Measurements from ENCODE around the gene MPIG6B.

Gene MPIG6B

DNA sequence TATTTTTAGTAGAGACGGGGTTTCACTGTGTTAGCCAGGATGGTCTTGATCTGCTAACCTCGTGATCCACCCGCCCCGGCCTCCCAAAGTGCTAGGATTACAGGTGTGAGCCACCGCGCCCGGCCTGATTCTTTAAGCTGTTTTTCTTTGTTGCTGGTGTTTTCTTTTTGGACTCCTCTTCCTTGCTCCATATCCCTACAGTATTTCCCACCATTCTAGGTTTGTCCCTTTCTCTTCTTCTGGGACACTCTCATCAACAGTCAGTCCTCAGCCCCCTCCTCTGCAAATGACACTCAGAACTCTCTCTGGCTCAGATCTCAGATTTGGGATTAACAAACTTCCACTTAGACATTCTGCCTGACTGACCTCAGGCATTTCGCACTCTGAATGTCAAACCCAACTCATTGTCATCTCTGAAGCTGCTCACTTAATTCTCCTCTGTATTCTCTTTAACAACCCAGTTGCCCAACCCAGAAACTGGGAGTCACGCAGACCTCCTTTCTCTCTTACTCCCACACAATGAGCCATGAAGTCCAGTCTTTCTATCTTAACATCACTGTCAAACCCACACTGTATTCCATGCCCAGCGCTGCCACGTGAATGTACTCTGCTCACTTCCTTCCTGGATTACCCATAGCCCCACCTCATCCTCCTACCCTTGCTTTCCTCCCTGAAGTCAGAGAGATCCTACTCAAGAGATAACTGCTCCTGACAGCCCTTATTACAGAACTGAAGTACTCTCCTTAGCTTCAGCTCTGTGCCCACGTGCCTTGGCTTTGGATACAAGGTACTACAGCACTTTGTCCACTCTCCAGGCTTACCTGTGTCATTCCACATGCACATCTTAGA, 2.6 kb downstream of the MPIG6B start:
- no peaks in the 10 kb centered on the region for H3K9me3 ChIP-seq (ENCODE audit: control insufficient read depth, insufficient read depth, low read depth, low read length)
- H3K27ac ChIP-seq (ENCODE audit: extremely low read depth, low read depth, low read length) = no peak overlapping the region
- H3K36me3 ChIP-seq (ENCODE audit: control insufficient read depth in 2 of 2, insufficient read depth in 1 of 2, low read length in 2 of 2) = peaks cover 0 to 27% of the 10 kb centered on the region in 2 experiments; a peak in 1 of 3 replicates
- H3K4me3 ChIP-seq (ENCODE audit: low read depth, low read length) = no peak overlapping the region
- H3K4me1 ChIP-seq (ENCODE audit: control insufficient read depth, insufficient read depth, low read length) = no peaks in the 10 kb centered on the region
- CTCF ChIA-PET = no interaction called here
- POLR2A ChIA-PET = interaction anchor here (0.5 to 3.2 kb wide), 6 partner anchors 10 to 137 kb away, joined by 3 to 13 read pairs (median 4); partner anchors contain the start of genes ABHD16A and HSPA1B
- TF ChIP-seq EGR2 (tag by site-specific recombination; IDR thresholded peaks at IDR 0.05; ENCODE audit: low read depth) (peak; percentile 85), ZNF623 (tag by site-specific recombination; IDR thresholded peaks at IDR 0.05) (no peak), ZNF155 (tag by site-specific recombination; IDR thresholded peaks at IDR 0.05) (no peak), ZNF747 (tag by site-specific recombination; IDR thresholded peaks at IDR 0.05) (no peak), ZNF660 (tag by site-specific recombination; IDR thresholded peaks at IDR 0.05) (no peak), ZFHX2 (tag by site-specific recombination; conservative IDR thresholded peaks at IDR 0.05) (peak; percentile 45; the same call in 1 of the 2 replicates), ZNF146 (tag by site-specific recombination; IDR thresholded peaks at IDR 0.05) (no peak), ZBTB7A (tag by site-specific recombination; IDR thresholded peaks at IDR 0.05; ENCODE audit: low read depth) (no peak), ZBTB17 (tag by site-specific recombination; IDR thresholded peaks at IDR 0.05) (no peak), ZNF184 (tag by site-specific recombination; IDR thresholded peaks at IDR 0.05) (no peak), ZSCAN23 (tag by site-specific recombination; IDR thresholded peaks at IDR 0.05) (no peak), ZNF658 (tag by site-specific recombination; IDR thresholded peaks at IDR 0.05) (no peak), ZNF112 (tag by site-specific recombination; IDR thresholded peaks at IDR 0.05) (no peak)
- TF ChIP-seq, protein P1, sequence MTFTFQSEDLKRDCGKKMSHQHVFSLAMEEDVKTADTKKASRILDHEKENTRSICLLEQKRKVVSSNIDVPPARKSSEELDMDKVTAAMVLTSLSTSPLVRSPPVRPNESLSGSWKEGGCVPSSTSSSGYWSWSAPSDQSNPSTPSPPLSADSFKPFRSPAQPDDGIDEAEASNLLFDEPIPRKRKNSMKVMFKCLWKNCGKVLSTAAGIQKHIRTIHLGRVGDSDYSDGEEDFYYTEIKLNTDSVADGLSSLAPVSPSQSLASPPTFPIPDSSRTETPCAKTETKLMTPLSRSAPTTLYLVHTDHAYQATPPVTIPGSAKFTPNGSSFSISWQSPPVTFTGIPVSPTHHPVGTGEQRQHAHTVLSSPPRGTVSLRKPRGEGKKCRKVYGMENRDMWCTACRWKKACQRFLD (tag by site-specific recombination; IDR thresholded peaks at IDR 0.05) = no peak

DNA sequence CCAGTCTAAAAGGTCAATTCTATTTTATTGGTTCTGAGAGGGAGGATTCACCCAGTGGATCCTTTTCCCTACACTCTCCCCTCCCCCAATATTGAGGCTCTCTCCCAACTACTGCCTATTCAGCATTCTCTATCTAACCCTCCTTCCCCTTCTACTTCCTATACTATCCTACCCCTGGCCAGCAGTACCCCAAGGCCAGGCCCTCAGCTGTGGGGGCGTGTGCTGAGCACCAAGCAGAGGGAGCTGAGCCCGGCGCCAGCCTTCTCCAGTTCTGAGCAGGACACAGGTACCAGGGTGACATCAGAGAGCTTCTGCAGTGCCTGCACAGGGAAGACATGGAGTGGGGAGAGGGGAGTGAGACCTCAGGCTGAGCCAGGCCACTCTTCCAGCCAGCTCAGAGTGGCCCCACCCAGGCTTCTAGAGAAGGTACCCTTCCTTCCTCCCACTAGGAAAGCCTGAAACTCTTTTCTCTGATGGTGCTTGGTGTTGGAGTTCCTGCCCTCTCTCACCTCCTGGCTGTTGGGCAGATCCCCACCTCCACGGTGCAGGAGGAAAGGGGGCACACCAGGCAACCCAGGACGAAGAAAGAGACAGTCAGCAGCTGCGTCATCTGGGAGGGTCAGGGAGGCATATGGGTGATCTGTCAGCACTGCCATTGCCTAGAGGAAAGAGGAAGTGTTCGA, 4.0 kb downstream of the MPIG6B start:
- H3K9me3 ChIP-seq (ENCODE audit: control insufficient read depth, insufficient read depth, low read depth, low read length) = no peaks in the 10 kb centered on the region
- H3K4me1 ChIP-seq (ENCODE audit: control insufficient read depth, insufficient read depth, low read length) = no peaks in the 10 kb centered on the region
- H3K27ac ChIP-seq (ENCODE audit: extremely low read depth, low read depth, low read length) = no peak overlapping the region
- ChIA-PET CTCF (interaction anchor here (0.6 to 3.6 kb wide), 8 partner anchors 9 to 323 kb away, joined by 3 to 28 read pairs (median 3); partner anchors contain the start of genes ABHD16A, CLIC1 and NEU1), POLR2A (interaction anchor here (1.0 to 4.7 kb wide), 4 partner anchors 12 to 100 kb away, joined by 4 to 54 read pairs (median 29); partner anchors contain the start of genes ABHD16A, HSPA1B and MSH5)
- TF ChIP-seq MYNN (tag by site-specific recombination; IDR thresholded peaks at IDR 0.05; ENCODE audit: borderline replicate concordance) (no peak), GFI1B (tag by site-specific recombination; IDR thresholded peaks at IDR 0.05) (no peak), YY1 (tag by site-specific recombination; IDR thresholded peaks at IDR 0.05) (no peak), ZSCAN30 (tag by site-specific recombination; IDR thresholded peaks at IDR 0.05) (no peak), SCRT1 (tag by site-specific recombination; IDR thresholded peaks at IDR 0.05; ENCODE audit: borderline replicate concordance) (no peak), ZNF776 (tag by site-specific recombination; IDR thresholded peaks at IDR 0.05; ENCODE audit: borderline replicate concordance) (no peak), ZNF600 (tag by site-specific recombination; IDR thresholded peaks at IDR 0.05) (no peak), ZBTB17 (tag by site-specific recombination; IDR thresholded peaks at IDR 0.05) (no peak), ZNF16 (tag by site-specific recombination; IDR thresholded peaks at IDR 0.05; ENCODE audit: low read depth) (no peak), SCRT2 (tag by site-specific recombination; IDR thresholded peaks at IDR 0.05) (no peak), ZNF585B (tag by site-specific recombination; IDR thresholded peaks at IDR 0.05) (no peak), OVOL3 (tag by site-specific recombination; IDR thresholded peaks at IDR 0.05) (no peak), ZNF132 (tag by site-specific recombination; IDR thresholded peaks at IDR 0.05; ENCODE audit: borderline replicate concordance) (no peak)
- TF ChIP-seq, protein P2, sequence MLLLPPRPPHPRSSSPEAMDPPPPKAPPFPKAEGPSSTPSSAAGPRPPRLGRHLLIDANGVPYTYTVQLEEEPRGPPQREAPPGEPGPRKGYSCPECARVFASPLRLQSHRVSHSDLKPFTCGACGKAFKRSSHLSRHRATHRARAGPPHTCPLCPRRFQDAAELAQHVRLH (tag by site-specific recombination; IDR thresholded peaks at IDR 0.05) = no peak
- H3K36me3 ChIP-seq (ENCODE audit: control insufficient read depth in 2 of 2, insufficient read depth in 1 of 2, low read length in 2 of 2) = peaks cover 6 to 40% of the 10 kb centered on the region in 2 experiments; a peak in 2 of 3 replicates
- H3K4me3 ChIP-seq (ENCODE audit: low read depth, low read length) = no peak overlapping the region
